ENCODE data around the gene CPED1.
A peak's percentile ranks its signal among the peaks of the same experiment; 100 is the strongest.
"Not testable (repeated sequence)": the region's sequence is repeated elsewhere in the genome, so short reads cannot be mapped to it uniquely, and the experiment has no call there.

CPED1 gene

DNA sequence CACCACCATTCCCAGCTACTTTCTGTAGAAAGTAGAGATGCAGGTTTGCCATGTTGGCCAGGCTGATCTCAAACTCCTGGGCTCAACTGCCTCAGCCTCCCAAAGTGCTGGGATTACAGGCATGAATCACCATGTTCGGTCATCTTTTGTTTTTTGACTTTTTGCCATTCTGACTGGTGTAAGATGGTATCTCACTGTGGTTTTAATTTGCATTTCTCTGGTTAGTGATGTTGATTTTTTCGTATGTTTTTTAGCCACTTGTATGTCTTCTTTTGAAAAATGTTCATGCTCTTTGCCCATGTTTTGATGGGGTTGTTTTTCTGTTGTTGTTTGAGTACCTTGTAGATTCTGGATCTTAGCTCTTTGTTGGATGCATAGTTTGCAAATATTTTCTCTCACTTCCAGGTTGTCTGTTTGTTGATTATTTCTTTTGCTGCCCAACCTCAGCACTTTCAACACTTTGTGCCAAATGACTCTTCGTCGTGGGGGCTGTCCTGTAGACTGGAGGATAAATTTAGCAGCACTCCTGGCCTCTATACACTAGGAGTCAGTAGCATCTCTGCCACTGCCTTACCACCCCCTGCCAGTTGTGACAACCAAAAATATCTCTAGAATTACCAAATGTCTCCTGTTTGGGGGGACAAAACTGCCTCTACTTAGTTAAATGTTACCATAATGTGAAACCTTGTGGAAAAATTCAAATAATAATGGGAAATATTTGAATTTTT, 6.5 kb upstream of the CPED1 start:
- DNase-seq (ENCODE audit: low read depth), result peak; percentile 69

DNA sequence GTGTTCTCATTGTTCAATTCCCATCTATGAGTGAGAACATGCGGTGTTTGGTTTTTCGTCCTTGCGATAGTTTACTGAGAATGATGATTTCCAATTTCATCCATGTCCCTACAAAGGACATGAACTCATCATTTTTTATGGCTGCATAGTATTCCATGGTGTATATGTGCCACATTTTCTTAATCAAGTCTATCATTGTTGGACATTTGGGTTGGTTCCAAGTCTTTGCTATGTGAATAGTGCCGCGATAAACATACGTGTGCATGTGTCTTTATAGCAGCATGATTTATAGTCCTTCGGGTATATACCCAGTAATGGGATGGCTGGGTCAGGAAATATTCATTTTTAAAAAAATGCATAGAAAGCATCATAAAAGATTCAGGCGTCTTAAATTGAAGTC, 4.9 kb upstream of the CPED1 start:
- not testable (repeated sequence) for DNase-seq (ENCODE audit: low read depth)

DNA sequence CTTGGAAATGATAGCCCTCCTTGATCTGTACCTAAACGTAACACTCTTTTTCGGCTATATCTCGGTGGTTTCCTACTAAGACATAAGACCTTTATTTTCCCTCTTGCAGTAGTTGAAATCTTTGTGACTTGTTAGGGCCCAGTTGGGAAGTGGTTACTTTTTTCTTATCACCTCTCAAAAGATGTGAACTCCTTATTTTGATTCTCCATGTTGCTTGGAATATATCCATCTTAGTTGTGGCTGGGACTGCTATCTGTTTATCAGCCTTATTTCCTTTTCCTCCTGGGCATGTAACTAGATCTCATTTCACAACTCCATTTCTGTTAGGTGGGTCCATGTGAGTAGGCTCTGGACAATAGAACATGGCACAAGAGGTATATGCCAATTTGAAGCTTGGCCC, 4.1 kb upstream of the CPED1 start:
- DNase-seq (ENCODE audit: low read depth), result no peak

DNA sequence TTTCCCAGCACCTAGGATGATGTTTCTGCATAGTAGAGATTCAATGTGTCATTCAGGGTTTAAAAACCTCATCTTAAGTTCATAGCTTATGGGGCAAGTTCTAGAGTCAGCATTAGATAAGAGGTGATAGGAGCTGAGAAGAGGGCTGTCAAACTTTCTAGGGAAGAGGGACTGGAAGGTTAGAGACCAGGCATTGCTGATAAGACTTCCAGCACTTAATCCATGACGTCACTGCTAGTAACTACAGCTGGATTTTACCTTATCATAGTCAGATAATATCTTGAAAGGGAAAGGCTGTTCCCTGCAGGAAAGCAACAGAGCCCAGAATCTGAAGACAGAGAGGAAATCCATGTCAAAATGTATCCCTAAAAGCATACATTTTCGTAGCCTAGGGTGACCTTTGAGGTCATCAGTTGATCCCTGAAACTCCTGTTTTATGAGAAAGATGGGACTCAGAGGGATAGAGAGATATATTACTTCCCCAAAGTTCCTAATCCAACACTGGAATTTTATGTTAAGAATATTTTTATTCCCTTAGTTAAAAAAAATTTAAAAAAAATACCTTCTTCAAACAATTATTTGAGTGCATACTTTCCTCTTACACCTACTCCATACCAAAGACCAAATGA, 3.3 kb upstream of the CPED1 start:
- DNase-seq (ENCODE audit: low read depth), result no peak

DNA sequence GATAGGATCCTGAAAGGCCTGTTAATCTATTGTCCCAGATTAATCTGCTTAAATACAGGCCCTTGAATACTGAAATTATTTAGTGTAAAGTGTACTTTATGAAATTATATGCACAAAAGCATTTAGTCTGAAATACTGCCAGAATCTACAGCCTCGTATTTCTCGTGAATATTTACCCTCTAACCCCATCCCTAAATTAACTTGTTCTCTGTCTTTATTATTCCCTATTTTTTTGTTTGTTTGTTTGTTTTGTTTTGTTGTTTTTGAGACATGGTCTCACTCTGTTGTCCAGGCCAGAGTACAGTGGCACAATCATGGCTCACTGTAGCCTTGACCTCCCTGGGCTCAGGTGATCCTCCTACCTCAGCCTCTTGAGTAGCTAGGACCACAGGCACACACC, 2.7 kb upstream of the CPED1 start:
- no peak for DNase-seq (ENCODE audit: low read depth)

DNA sequence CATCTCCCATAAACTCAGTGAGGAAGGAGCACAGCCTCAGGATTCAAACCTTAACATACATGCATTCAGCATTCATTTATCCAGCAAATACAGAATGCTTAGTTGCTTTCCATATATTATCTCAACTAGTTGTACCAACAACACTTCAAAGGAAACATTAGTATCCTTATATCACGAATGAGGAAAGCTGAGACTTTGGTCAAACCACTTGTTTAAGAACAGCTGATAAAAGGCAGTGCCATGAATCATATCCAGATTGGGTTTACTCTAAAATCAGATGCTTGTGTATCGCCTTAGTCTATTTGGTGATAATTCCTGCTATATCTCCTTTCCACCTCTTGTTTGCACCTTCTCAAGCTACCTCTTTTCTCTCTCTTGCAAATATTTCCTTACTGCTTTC, 1.9 kb upstream of the CPED1 start:
- no peak for DNase-seq (ENCODE audit: low read depth)

DNA sequence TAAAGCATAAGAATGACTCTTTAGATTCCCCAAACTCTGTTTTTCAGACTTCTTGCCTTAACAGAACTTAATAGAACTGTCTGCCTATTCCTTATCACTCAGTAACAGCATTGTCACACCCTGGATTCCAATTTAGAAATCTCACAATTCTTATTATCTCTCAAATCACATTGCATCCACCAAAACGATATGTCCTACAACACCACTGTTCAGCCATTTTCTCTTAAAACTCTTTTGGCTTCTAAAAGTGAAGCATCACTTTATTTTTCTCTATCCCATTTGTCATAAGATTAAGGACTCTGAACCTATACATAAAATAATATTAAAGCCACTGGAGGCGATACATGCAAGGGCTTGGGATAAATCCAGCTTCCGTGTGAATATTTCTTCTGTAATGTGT, 1.2 kb upstream of the CPED1 start:
- DNase-seq (ENCODE audit: low read depth), result no peak

DNA sequence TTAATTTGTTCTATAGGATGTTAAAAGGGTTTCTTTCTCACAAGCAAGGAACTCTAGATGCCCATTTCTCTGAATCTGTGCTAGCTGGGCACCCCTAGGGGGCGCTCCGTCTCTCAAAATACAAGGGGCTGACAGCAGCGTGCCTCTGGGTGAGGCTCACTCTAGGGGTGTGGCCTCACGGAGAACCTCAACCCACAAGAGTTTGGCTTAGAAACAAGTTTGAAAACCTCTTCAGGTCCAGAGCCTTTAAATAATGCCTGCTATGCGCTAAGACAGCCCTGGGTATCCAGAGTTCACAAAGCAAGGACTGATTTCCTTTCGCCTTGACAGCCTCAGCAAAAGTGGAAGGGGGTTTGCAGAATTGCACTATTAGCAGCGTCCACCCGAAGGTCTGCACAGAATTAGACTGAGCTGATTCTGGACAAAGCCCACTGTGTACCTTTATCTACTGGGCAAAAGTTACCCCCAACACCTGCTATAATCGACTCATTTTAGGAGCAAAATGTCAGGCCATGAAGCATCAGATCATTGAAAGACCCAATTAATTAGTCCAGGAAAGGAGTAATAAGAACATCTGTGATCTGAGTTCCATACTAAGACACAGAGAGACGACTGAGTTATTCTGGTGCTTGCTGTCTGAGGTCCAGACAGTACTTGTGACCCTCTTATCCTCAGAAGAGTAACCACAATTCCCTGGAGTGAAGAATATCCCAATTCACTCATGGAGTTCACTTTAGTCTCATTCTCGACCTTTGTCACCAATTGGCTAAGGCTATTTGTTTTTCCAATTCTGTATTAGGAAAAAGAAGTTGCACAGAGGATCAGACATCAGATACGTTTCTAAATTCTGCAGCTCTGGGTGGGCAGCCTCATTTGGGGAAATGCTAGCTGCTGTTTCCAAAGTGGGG, 574 bp upstream of the CPED1 start:
- peak; percentile 89 for DNase-seq (ENCODE audit: low read depth)

DNA sequence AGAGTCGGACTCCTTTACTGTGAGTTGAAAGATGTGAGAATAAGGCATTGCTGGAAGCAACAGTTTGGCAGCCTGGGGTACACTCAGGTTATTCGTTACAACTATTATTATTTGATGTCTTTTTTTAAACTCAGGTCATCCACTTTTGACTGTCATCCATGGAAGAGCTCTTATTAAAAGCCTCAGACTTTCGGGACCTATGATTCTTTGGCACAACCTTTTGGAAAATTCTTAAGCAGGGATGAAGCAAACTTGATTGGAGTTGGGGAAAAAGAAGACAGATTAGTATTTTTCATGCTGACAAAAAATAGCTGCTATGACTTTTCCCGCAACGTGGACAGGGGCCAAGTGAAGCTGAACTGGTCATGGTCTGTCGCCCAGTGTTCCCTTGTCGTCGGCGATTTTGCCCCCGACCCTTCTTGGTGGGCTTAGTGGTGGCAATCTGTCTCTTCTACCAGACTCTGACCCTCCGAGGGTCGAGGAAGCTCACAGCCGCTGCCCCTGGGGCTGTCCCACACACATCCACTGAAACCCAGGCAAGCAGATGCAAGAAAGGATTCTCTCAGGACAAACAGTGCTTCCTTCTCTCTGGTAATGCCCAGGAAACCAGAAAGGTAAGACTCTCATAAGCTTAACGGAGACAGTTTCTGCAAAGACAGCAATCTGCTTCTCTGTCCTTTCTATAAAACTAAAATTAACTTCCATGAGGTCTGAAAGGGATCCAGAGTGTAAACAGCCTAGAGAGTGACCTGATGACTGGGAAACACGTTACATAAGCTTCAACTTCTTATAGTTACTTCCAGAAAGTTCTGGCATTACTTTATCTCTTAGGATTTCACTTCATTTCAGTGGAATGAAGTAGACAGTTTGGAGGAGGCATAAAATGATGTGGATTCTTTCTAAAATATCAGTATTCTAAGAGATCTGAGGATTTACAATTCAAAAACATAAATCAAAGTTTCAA, 1.0 kb downstream of the CPED1 start:
- no peak for DNase-seq (ENCODE audit: low read depth)

DNA sequence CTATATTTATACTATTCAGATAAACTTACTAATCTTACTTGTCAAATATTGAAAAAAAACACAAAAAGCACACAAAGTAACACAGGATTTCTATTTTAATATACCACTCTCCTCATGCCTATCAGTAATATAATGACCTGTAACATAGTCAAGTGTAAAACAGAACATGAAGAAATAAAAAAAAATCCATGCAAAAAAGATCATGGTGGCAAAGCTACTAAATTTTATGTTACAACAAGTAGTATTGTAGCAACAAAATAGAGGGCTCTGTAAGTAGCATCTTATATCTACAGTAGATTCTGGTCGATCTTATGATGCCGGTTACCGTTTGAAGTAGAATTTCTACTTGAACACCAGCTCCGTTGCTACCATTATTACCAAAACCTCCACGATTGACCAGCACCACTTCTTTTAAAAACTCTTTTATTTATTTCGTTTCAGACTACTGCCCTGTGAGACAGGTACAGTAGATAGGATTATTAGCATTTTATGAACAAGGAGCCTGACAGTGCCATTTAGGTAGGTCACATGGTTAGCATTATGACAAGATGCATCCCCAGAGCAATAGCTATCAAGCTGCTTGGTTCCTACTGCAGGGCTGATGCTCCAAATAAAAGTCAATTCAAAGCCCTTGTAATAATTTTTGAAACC, 2.1 kb downstream of the CPED1 start:
- no peak for DNase-seq (ENCODE audit: low read depth)

DNA sequence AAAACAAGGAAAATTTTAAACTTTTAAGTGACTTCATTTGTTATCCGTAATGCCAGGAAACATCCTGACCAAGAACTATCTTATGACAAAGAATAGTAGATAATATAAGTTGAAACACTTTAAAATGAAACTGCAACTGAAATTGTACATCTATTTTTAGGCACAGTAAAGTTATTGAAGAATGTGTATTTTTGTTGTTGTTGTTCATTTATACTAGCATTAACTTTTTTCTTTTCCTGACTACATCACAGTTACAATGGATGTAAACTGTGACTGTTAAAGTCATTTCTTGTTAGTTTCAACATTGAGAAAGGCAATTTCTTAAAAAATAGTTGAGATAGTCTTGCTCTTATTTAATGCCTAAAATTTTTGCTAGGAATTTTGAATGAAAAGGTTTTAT, 2.6 kb downstream of the CPED1 start:
- no peak for DNase-seq (ENCODE audit: low read depth)

DNA sequence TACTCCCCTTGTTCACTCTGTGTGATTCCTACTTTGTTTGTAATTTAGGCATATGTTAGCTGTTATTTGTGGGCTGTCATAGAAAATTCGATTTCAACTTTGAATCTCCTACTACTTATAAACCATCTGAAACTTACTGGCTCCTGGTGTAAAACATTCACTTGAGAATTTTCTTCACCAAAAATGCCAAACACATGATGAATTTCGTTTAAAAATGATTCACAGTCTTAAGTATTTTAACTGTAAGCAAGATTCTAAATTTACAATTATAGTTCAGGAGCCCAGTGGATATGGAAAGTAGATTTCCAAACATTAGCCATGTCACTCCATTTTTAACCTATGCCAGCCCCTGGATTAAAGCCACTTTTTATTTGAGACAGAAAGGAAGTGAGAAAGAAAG, 3.1 kb downstream of the CPED1 start:
- DNase-seq (ENCODE audit: low read depth), result peak; percentile 54

DNA sequence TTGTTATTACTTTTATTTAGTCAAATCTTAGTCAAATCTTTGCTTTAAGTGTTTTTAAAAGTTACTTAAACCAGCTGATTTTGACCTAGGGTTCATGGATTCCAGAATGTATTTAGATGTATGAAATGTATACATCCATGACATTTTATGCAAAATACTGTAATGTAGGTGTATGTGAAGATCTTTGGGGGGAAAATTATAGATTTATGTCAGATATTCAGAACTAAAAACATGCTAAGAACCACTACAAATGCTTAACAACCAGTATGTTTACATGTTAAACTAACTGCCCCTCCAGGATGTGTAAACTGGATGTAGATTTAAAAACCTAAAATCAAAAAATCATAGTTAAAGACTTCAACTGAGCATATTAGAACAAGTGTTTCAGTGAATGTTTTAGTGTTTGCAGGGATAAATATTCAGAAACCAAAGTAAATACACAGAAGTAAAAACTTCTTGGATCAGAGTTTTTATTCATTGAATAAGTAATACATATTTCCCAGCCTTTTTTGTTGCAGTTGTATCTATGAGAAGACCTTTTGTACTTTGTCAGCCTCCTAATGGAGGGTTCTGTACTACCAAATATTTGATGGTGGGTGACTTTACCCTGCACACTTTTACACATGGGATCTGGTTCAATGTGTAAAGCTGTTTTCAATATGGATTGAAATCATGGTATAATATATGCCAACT, 3.9 kb downstream of the CPED1 start:
- DNase-seq (ENCODE audit: low read depth), result no peak

DNA sequence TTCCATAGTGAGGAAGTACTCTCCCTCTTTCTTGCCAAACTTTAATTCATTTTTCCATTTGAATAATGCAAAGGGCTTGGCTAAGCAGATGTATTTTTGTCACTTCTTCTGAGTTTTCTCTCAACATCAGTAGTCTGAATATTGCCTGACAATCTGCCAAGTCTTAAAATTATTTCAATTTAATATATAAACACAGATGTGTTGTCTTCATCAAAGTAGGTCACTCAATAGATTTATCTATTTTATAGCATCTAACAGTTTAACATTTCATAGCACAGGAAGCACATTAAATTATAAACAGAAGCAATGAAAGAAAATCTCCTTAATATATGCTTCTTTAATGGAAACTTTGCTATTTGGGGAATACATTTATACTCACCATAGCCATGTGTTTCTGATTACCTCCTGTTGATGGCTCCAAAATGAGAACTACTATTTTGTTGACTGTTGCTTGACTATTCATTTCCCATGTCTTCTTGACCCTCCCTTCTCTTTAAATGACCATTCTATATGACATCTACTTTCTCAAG, 4.5 kb downstream of the CPED1 start:
- no peak for DNase-seq (ENCODE audit: low read depth)

DNA sequence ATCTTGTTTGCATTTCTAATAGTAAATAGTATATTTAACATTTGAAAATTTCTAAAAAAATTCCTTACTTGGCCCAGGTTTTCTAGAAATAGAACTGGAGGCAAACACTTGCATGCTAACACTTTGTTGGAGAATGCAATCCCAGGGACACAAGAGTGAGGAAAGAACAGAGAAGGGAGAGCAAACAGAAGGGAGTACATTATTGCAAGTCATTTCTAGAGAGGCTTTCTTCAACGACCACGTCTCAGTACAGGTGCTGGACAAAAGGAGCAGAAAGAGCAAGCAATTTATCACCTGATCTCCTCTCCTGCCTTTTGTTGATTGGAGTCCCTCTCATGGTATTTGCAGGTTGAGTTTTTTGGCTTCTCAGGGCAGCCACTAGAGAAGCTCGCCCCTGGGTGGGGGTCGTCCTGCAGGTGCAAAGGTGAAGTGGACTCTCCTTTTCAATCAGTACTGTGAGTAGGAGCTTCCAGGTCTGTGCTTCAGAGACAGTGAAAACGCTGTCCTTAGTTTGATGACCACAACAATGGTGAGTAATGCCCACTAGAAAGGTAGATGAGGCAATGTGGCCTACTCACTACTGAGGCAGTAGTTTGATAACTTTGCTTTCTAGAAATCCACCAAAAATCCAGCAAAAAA, 5.2 kb downstream of the CPED1 start:
- DNase-seq (ENCODE audit: low read depth), result no peak

DNA sequence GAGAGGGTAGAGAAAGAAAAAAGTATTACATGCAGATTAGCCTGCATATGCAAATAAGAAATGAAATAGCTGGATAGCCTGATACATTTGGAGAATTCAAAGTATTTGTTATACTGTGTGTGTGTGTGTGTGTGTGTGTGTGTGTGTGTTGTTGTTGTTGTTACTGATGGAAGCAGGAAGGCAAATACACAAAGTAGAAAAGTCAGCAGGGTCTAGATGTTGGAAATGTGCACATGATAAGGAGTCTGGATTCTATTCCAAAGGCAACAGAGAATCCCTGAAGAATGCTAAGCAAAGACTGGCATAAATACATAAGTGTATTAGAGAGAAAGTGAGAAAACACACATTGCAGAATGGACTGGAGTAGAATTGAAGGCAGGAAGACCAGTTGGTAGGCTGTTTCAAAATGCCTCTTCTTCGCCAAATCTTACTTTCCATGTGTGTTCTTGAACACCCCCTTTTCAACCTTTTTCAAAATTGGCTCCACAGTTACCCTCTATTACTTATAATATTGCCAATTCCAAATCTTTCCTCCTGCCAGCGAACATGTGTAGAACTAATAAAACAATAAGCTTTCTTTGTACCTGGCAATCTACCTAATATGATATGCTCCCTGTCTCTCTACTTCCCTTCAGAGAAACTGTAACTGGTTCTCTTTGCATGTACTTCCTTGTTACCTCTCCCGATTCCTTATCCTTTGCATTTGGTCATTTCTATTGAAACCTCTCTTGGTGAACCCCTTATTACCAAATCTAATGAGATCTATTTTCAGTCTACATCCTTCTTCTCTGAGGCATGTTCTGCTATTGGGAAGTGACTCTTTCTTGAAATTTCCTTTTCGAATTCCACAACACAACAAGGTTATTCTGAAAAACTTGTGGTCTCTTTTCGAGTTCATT, 6.2 kb downstream of the CPED1 start:
- DNase-seq (ENCODE audit: low read depth), result no peak

DNA sequence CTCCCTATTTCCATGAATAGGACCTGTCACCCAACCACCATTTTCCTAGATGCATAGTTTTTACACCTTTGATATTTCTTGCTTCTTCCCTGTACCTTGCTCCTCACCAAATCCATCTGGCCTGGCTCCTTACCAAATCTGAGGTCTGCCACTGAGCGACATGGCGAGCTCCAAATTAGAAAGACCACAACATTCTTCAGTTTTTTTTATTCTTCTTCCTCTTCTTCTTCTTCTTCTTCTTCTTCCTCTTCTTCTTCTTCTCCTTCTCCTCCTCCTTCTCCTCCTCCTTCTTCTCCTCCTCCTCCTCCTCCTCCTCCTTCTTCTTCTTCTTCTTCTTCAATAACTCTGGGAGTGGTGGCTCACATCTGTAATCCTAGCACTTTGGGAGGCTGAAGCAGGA, 7.1 kb downstream of the CPED1 start:
- DNase-seq (ENCODE audit: low read depth), result no peak

DNA sequence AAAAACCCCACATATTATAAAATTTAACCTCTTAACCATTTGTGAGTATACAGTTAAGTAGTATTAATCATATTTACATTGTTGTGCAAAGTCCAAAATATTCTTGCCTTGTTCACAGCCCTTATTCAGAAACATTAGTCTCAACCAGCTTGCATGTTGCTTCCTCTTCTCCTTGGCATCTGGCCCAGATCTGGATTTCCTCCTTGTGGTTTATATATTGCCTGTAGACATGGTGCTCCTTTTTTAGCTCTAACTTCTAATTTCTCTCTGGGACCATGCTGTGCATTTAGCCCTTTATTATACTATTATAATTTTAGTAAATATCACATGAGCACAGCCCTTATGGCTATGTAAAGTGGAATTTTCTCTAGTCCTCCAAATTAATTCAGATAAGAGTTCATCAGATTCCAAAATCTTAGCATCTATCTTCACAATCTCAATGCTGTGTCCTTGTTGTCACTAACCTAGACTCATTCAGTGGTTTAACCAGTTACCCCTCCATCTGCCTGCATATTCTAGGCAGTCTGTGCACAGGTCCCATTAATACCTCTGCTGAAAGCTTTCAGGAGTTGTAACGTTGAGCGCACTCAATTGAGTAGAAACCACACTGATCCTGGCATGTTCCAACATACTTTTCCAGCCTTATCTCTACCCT, 7.9 kb downstream of the CPED1 start:
- DNase-seq (ENCODE audit: low read depth), result peak; percentile 82

All from stromal cell of bone marrow (primary cell).